ENCODE data around the gene DTX2.
"Not testable (repeated sequence)": the region's sequence is repeated elsewhere in the genome, so short reads cannot be mapped to it uniquely, and the experiment has no call there.

Gene DTX2

DNA sequence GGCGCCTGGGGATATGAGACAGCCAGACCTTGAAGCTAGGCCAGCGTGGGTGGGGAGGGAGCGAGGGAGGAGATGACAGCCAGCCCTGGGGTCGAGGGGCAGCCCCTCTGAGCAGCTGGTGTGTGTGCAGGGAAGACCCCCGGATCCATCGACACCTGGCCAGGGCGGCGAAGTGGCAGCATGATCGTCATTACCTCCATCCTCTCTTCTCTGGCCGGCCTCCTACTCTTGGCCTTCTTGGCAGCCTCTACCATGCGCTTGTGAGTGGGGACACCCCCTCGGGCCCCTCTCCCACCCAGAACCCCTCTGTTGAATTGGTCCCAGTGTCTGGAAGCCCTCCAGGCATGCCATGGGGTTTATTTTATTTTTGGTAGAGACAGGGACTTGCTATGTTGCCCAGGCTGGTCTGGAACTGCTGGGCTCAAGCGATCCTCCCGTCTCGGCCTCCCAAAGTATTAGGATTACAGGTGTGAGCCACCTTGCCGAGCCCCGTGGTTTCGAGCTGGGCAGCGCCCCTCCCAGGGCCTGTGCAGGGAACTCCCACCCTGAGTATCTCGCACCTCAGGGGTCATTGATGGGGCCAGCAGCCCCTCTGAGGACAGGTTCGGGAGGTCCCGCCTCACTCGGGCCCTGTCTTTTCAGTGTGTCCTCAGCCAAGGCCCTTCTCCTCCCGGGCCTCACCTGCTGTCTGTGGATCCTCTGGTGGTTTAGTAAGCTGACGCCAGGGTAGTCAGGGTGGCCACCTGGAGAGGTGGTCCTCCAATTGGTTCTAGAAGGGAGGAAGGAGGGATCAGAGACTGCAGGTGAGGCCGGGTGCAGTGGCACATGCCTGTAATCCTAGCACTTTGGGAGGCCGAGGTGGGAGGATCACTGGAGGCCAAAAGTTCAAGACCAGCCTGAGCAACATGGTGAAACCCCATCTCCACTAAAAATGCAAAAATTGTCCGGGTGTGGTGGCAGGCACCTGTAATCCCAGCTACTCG, 52.6 kb downstream of the DTX2 start:
- no peak for DNase-seq

DNA sequence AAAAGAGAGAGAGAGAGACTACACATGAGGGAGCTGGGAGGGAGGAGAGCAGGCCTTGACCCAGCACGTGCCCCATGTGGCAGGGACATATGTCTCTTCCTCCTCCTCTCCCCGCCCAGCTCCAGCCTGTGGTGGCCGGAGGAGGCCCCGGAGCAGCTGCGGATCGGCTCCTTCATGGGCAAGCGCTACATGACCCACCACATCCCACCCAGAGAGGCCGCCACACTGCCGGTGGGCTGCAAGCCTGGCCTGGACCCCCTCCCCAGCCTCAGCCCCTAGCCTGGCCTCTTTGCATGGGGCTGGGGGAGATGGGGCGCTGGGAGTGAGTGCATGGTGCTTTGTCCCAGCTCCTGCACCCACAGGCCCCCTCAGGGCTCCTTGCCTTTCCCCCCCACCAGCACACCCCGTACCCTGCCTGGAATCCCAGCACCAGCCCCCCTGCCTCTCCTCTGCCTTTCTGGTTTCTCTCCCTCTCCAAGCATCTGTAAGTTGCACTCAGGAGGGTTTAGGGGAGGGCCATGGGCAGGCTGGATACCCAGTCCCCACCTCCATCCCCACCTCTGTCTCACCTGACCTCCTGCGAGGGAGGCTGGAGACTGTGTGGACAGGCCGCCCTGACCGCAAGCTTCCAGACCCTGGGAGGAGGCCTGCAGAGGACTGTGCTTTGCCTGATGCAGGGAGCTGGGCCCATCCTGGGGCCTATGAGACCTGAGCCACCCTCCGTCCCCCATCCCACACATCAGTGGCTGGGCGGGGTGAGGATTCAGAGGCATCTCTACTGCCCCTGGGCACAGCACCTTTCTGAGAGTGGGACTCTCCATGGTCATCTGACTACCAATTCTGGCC, 53.6 kb downstream of the DTX2 start:
- DNase-seq: no peak

- no peak for DNase-seq
Measured at GRCh38 chr7:76515999-76516443, 54.5 kb downstream of the DTX2 start.

- not testable (repeated sequence) for DNase-seq
Measured at GRCh38 chr7:76516932-76517331, 55.4 kb downstream of the DTX2 start.

DNA sequence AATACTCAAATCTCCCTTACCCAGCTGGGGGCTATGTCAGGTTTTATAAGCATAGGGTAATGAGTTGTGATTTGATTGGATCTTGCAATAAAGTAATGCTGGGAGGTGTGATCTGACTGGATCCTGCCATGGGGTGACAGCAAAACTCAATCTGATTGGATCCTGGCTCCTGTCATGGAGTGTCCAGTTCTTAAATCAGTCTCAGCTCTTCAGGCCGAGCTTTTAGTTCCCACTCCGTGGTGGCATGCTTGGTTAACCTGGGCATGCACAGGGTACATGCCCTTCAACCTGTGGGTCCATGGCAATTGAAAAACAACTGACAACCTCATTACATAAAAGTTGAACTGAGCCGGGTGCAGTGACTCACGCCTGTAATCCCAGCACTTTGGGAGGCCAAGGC, 64.7 kb downstream of the DTX2 start:
- not testable (repeated sequence) for DNase-seq

DNA sequence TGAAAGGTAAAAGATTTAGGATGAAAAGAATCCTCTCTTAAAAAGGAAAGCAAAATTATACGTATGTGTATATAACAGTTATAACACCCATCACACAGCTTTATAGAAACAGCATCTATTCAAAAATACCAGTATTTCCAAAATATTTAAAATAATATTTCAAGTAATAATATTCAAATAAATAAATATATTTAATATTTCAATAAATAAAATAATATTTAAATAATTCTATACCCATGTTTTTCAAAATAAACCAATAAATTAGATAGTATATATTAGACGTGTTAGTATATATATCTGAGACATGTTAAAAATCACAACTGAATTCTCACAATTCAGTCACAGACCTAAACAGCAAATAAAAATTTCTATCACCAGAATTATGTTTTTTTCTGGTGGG, 70.1 kb downstream of the DTX2 start:
- DNase-seq: not testable (repeated sequence)

DNA sequence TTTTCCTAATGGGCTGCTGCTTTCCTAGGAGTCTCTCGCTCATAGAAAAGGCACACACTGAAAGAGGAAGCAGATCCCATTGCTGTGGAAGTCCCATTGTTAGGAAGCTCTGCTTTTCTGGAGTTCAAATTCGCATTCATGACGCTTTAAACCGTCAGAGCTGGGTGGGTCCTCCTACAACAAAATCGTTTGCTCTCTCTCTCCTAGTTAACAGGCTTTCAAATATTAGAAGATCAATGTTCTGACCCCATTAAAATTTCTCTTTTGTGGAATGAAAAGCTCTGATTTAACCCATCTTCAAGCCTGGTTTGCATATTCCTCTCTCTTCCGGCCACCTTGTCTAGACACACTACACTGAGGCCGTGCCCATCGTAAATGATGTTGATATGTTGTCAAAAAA, 81.7 kb downstream of the DTX2 start, which contains the start of gene SPDYE16:
TSS of gene SPDYE16 (minus strand) at position 101 of the 400 bp plus-strand sequence. CDS start 1,838 bp downstream, outside the sequence.
- not testable (repeated sequence) for DNase-seq

- peak; percentile 75 for DNase-seq
Measured at GRCh38 chr7:76549025-76549854, 87.7 kb downstream of the DTX2 start.

- DNase-seq: not testable (repeated sequence)
Measured at GRCh38 chr7:76549855-76550248, 88.3 kb downstream of the DTX2 start.

- DNase-seq: not testable (repeated sequence)
Measured at GRCh38 chr7:76551992-76552391, 90.5 kb downstream of the DTX2 start.

Measured in stimulated activated CD4-positive, alpha-beta T cell treated with anti-CD3 and anti-CD28 coated beads, Interleukin-12 subunit alpha, Interleukin-12 subunit beta, amount 100 ng/mL, for 4 hours (primary cell).